NB4 (cell line): ENCODE measurements around the gene SLC31A1.
"Not testable (repeated sequence)": the region's sequence is repeated elsewhere in the genome, so short reads cannot be mapped to it uniquely, and the experiment has no call there.

Experiments used
- DNase-seq: peaks from one replicate; pipeline ENCODE4 v3.0.0; 2010; ENCODE audit warnings: low read depth
- H3K4me3 ChIP-seq: one replicate; pipeline ENCODE4 v1.5.1; 2011; ENCODE audit warnings: mild to moderate bottlenecking, low read depth, low read length, moderate library complexity
- MYC ChIP-seq: IDR thresholded peaks from 2 replicates; pipeline ENCODE4 v1.6.1; 2011; ENCODE audit warnings: low read depth, low read length
- POLR2A ChIP-seq: IDR thresholded peaks from 2 replicates; pipeline ENCODE4 v1.6.1; 2011; ENCODE audit warnings: mild to moderate bottlenecking; ENCODE audit not compliant: insufficient read length; ENCODE audit errors: extremely low read depth
- TF ChIP-seq, protein P1 (sequence below): IDR thresholded peaks from one replicate; pipeline ENCODE4 v1.5.1; 2012; ENCODE audit warnings: low read depth, low read length
- TF ChIP-seq, protein P2 (sequence below): IDR thresholded peaks from 2 replicates; pipeline ENCODE4 v1.6.1; 2011; ENCODE audit warnings: low read depth, low read length

SLC31A1 gene

DNA sequence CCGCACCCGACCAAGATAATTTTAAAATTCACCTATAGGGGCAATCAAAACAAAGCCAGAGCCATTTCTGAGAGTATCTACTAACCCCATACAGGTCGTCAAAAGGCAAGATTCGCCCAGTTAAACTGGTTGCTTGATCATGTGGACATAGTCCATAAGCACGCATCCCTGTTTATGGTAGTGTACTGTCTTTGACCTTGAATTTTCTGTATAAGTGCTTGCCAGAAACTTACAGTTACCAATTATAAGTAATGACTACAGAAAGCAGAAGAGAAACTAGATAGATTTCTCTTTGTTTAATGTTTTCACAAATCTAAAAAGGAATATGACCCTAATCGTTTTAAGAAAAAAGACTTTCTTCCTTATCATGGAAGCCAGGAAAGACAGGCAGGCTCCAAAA lies 25.6 kb downstream of the SLC31A1 start:
- TF ChIP-seq, protein P1, sequence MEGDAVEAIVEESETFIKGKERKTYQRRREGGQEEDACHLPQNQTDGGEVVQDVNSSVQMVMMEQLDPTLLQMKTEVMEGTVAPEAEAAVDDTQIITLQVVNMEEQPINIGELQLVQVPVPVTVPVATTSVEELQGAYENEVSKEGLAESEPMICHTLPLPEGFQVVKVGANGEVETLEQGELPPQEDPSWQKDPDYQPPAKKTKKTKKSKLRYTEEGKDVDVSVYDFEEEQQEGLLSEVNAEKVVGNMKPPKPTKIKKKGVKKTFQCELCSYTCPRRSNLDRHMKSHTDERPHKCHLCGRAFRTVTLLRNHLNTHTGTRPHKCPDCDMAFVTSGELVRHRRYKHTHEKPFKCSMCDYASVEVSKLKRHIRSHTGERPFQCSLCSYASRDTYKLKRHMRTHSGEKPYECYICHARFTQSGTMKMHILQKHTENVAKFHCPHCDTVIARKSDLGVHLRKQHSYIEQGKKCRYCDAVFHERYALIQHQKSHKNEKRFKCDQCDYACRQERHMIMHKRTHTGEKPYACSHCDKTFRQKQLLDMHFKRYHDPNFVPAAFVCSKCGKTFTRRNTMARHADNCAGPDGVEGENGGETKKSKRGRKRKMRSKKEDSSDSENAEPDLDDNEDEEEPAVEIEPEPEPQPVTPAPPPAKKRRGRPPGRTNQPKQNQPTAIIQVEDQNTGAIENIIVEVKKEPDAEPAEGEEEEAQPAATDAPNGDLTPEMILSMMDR, result no peak
- TF ChIP-seq MYC (no peak), POLR2A (no peak)
- TF ChIP-seq, protein P2, sequence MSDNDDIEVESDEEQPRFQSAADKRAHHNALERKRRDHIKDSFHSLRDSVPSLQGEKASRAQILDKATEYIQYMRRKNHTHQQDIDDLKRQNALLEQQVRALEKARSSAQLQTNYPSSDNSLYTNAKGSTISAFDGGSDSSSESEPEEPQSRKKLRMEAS, result no peak
- DNase-seq, result no peak
- H3K4me3 ChIP-seq, result no peak overlapping the region

DNA sequence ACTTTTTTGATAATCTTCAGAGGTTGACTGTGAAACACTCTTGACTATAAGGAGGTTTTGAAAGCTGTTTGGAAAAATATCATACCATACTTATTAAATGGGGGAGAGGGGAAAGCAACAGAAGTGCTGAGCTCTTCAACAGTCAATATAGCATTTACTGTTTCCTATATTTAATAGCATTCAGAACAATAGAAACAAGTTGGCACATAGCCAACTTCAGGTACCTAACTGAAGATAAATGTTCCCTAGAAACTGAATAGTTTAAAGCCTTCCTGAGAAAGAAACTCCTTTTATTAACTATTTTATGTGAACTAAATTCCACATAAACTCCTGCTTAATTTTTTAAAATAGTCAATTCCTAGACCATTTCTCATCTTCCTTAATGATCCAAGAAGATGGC lies 26.3 kb downstream of the SLC31A1 start:
- no peak for DNase-seq
- H3K4me3 ChIP-seq, result no peak overlapping the region
- TF ChIP-seq POLR2A (no peak), MYC (no peak)
- TF ChIP-seq, protein P1, result no peak
- TF ChIP-seq, protein P2, result no peak

DNA sequence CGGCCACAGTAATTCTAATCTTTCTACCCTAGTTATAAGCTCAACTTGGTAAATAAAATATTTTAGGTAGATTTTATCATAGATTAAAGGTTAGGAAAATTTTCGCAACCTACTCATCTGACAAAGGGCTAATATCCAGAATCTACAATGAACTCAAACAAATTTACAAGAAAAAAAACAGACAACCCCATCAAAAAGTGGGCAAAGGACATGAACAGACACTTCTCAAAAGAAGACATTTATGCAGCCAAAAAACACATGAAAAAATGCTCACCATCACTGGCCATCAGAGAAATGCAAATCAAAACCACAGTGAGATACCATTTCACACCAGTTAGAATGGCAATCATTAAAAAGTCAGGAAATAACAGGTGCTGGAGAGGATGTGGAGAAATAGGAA lies 28.3 kb downstream of the SLC31A1 start:
- not testable (repeated sequence) for DNase-seq, H3K4me3 ChIP-seq

DNA sequence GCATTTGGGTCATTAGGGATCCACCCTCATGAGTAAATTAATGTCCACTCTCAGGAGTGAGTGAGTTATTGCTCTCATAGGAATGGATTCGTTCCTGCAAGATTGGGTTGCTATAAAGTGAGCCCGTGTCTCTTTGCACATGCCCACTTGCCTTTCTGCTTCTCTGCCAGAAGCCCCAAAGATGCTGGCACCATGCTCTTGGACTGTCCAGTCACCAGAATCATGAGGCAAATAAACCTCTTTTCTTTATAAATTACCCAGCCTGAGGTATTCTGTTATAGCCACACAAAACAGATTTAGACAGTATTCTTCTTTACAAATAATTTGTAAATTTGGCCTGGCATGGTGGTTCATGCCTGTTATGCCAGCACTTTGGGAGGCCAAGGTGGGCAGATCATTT lies 29.5 kb downstream of the SLC31A1 start:
- no peak for DNase-seq
- TF ChIP-seq, protein P1, result no peak
- TF ChIP-seq POLR2A (no peak), MYC (no peak)
- TF ChIP-seq, protein P2, result no peak
- no peak overlapping the region for H3K4me3 ChIP-seq

DNA sequence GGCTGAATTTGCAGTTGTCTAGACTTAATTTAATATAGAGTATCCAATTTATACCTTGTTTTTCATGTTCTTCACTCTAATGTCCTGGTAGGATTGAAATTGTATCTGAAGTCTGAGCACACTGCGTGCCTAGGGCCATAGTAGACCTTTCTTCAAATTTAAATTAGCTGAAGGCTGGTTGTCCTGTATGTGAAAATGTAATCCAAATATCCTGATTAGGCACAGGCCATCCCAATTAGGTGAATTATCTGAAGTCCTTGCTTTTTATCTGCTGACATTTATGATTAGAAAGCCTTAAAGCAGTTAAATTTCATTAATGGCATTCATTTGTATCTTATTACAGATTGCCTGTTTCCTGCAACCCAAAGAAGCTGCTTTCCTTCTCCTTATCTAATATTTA lies 33.6 kb downstream of the SLC31A1 start:
- no peak overlapping the region for H3K4me3 ChIP-seq
- no peak for DNase-seq
- TF ChIP-seq MYC, result no peak
- TF ChIP-seq, protein P1, result no peak
- no peak for TF ChIP-seq POLR2A
- TF ChIP-seq, protein P2, result no peak

DNA sequence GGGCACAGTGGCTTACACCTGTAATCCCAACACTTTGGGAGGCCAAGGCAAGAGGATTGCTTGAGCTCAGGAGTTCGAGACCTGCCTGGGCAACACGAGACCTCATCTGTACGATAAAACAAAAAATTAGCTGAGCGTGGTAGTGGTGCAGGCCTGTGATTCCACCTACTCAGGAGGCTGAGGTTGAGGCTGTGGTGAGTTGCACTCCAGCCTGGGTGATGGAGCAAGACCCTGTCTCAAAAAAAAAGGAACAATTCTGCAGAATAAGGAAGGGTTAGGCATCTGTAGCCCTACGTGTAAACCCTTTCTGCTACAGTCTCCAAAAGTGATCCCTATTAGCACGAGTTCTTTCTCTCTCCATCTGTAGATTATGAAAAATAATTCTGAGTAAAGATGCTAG lies 34.1 kb downstream of the SLC31A1 start:
- peak; percentile 52 for DNase-seq
- H3K4me3 ChIP-seq, result no peak overlapping the region
- TF ChIP-seq POLR2A, result no peak
- TF ChIP-seq, protein P1, result no peak
- no peak for TF ChIP-seq MYC
- TF ChIP-seq, protein P2, result no peak
